GM13976 (cell line): ENCODE results near the gene ANXA4.

Source experiments
- DNase-seq: peaks from one replicate; pipeline ENCODE4 v3.0.0; 2012; ENCODE audit warnings: low spot score
- in situ Hi-C: fragments of 300-500 bp; cut with MboI; formaldehyde crosslinking; loops from one replicate; pipeline ENCODE4 v1.12.0; 2022; ENCODE audit warnings: low sequenced_read_pairs, mixed read lengths, inconsistent platforms; ENCODE audit not compliant: unreplicated experiment
- TF ChIP-seq, protein P1 (sequence below): IDR thresholded peaks from 2 replicates; pipeline ENCODE4 v1.5.1; 2012; ENCODE audit warnings: borderline replicate concordance, mild to moderate bottlenecking; ENCODE audit not compliant: insufficient read depth; ENCODE audit errors: extremely low read depth, missing control alignments, control extremely low read depth

Gene ANXA4

DNA sequence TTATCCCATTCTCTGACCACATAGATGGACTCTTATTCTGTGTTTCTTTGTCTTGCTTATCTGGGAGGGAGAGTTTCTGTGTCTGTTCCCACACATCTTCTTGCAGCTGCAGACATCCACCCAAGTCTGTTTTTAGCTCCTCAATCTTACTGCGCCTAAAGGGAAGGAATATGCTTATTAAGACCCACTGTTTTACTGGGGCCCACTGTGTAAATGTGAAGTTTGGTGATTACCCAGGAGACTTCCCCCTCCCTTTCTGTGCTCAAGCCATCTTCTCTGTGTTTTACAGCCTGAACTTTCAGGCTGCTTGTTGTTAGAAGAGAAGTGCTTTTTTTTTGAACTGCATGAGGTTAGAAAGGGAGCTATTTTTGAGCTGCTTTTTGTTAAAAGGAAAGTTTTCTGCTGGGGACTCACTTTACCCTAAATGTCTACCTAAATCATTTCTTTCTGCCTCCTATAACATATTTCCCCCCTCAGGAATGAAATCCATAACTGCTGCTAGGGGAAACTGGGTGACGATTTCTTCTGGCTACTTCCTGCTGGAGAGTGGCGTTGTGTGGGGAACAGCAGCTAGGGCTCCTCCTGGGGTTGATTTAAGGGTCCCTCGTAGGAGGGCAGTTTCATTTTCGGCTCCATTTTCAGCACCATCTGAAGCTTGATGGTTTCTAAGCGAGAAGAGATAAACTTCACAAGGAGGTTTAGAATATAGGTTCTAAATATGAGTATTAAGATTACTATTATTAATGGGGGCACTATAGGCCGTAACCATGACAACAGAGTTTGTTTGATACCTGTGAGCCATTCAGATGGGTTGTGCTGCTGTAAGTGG is 48.1 kb downstream of the ANXA4 start:
- in situ Hi-C loops, result no loop called here
- DNase-seq, result no peak
- TF ChIP-seq, protein P1, sequence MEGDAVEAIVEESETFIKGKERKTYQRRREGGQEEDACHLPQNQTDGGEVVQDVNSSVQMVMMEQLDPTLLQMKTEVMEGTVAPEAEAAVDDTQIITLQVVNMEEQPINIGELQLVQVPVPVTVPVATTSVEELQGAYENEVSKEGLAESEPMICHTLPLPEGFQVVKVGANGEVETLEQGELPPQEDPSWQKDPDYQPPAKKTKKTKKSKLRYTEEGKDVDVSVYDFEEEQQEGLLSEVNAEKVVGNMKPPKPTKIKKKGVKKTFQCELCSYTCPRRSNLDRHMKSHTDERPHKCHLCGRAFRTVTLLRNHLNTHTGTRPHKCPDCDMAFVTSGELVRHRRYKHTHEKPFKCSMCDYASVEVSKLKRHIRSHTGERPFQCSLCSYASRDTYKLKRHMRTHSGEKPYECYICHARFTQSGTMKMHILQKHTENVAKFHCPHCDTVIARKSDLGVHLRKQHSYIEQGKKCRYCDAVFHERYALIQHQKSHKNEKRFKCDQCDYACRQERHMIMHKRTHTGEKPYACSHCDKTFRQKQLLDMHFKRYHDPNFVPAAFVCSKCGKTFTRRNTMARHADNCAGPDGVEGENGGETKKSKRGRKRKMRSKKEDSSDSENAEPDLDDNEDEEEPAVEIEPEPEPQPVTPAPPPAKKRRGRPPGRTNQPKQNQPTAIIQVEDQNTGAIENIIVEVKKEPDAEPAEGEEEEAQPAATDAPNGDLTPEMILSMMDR, result no peak

DNA sequence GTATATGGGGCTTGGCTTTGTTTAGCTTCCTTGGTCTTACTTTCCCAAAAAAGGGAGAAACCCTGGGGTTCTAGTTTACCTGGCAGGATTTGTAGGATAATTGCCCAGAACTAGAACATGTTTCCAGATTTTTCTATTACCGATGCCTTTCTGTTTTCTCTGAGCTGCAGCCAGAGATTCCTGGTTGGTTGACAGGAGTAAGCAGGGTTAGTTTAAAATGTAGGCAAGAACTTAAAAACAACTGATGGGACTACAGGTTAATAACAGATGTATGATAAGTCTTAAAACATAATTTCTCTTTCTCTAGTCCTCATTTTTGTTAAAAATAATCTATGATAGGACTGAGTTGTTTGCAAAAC is 48.6 kb downstream of the ANXA4 start:
- TF ChIP-seq, protein P1, result no peak

DNA sequence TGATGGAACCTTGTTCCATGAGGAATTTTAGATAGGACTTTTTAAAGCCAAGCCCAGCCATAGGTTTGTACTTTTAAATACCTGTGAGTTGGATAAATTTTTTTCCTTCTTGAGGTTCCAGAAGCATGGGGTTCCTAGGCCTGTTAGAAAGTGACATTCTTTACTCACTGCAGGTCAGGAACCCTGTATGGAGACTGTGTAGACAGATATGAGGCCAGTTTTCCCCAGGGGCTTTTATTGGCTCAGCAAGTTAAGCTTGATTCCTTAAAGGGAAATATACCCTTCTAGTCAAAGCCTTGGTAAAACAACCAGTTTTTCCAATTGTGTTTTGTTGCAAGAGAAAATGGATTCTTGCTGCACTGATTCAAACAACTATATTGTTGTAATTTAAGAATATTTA is 49.1 kb downstream of the ANXA4 start:
- TF ChIP-seq, protein P1, result no peak
- in situ Hi-C loops, result no loop called here
- DNase-seq, result no peak

More for the DNA sequence above, 48.6 kb downstream of the ANXA4 start:
- in situ Hi-C loops, result no loop called here
- DNase-seq, result no peak

DNA sequence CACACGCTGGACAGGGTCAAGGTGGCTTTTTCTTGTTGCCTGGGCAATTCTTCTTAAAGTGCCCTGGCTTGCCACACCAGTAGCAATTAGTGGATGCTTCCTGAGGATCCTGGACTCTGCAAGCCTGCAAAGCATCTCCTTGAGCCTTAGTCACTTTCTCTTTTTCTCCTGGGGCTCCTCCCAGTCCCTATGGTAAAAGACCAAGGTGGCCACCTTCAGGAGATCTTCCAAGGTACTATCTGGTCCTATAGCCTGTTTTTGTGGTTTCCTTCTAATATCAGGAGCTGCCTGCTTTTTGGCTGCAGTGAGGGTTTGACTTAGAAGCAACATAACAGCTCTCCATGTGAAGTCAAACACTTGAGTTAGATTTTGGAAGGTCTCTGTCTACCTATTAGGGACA is 54.2 kb downstream of the ANXA4 start:
- in situ Hi-C loops, result no loop called here
- TF ChIP-seq, protein P1, result no peak

DNA sequence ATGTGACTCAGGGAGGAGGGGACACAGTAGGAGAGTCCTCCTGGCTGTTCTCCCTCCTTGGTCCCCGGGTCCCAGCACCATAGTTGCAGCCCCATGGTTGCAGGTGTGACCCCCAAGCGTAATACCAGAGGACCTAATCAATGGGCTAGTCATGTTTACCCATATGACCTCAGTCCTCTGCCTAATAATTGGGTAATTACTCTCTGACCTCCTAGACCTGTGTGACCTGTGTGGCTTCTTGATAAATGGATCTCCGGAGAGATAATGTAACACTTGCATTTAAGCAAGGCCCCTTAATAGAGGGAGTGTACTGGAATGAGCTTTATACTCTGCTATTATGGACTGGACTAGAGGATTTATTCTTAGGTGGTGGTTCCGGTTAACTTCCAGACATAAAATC is 55.3 kb downstream of the ANXA4 start:
- in situ Hi-C loops, result no loop called here
- no peak for DNase-seq
- TF ChIP-seq, protein P1, result no peak

More for the DNA sequence above, 54.2 kb downstream of the ANXA4 start:
- DNase-seq, result no peak

DNA sequence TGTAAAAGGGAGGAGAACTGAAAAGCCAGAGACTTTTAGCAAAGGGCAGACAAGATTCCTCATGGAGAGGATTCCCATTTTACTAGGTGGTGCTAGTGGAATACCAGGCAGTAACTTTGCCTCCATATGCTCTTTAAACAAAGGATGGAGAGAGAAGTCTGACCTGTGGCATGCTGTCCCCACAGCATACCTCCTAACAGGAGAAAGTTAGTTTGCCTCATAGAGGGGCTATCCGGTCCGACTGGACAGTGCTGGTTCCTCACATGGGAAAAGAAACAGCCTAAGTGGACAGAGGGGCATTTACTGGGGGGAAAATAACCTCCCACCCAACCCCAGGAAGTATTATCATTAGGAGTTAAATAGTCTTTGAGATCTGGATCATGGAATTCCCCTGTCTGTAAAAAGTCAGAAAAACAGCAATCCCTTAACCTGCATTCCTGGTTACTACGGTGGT is 55.9 kb downstream of the ANXA4 start:
- DNase-seq, result no peak
- TF ChIP-seq, protein P1, result no peak
- in situ Hi-C loops, result no loop called here

DNA sequence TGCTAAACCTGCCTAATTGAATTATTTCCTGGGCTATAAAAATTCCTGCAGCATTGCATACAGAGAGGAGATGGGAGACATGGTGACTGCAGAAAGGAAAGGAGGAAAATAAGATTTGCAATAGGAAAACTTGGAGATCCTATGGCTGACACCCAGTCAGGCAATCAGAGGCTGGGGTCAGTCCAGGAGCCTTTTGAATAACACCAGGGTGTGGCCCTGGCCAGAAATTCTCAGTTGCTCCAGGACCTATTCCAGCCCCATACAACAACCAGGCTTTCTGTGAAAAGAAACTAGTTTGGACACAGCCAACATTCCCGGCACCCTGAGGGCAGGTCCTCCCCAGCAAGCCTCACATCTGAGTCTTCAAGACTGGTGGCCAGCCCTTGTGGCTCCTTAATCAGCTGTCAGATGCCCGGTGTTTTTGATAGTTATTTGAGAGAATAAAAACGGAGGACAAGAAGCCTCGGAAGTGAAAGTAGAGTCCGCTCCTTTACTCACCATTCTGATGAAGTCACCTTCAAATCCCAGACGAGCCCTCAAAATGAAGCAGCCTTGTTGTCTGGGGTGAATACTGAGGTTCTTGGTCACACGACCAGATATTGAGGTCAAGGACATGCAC is 56.5 kb downstream of the ANXA4 start:
- TF ChIP-seq, protein P1, result no peak
- no peak for DNase-seq
- in situ Hi-C loops, result no loop called here
